Measurements from ENCODE around the gene MAPK8.

- TF ChIP-seq CTCF (IDR thresholded peaks at IDR 0.05; ENCODE audit: low read depth, low read length) (no peak), POLR2A (IDR thresholded peaks at IDR 0.05; ENCODE audit: extremely low read depth, insufficient read length) (no peak), MAX (IDR thresholded peaks at IDR 0.05; ENCODE audit: low read depth, low read length) (no peak), MYC (IDR thresholded peaks at IDR 0.05; ENCODE audit: low read depth, low read length) (no peak)
Measured at GRCh38 chr10:48487244-48487643, 180.8 kb downstream of the MAPK8 start.
